Cardiac muscle cell (in vitro differentiated cells and primary cell): Measurements from ENCODE around the gene DPF3. TPM values are rescaled to one million over a fixed set of nuclear protein-coding genes. Genes with fewer than 3 reads are reported as not detected.

Experiments used
- DNase-seq, 2 donors: peaks; one replicate each; pipeline versions ENCODE4 v3.0.0 to v3.0.0-alpha.2; 2010 to 2017; ENCODE audit warnings: low read depth in 1 of 2, low spot score in 1 of 2
- H3K27ac ChIP-seq: fragments of 200-600 bp; sonication (generic); 2 replicates; pipeline ENCODE4 v1.5.1; 2016
- H3K27me3 ChIP-seq: fragments of 200-600 bp; sonication (generic); 2 replicates; pipeline ENCODE4 v1.6.0; 2016; ENCODE audit warnings: control low read depth
- H3K36me3 ChIP-seq: fragments of 200-600 bp; sonication (generic); 2 replicates; pipeline ENCODE4 v1.5.1; 2016; ENCODE audit warnings: control low read depth
- H3K4me1 ChIP-seq: fragments of 200-600 bp; sonication (generic); 2 replicates; pipeline ENCODE4 v1.8.1; 2017; ENCODE audit warnings: low read depth, mild to moderate bottlenecking, mixed run types
- H3K4me3 ChIP-seq: fragments of 200-600 bp; sonication (generic); 2 replicates; pipeline ENCODE4 v1.5.1; 2016; ENCODE audit warnings: mild to moderate bottlenecking
- H3K9me3 ChIP-seq: fragments of 200-600 bp; sonication (generic); 2 replicates; pipeline ENCODE4 v1.5.1; 2017; ENCODE audit warnings: low read depth, mild to moderate bottlenecking, control low read depth
- polyA plus RNA-seq: library from polyadenylated mRNA; unstranded; fragments of >200 nt; fragmentation: Nextera tagmentation; extraction: Ambion mirVana; gene quantifications from 2 replicates; pipeline ENCODE4 v1.2.1, GENCODE V29; 2016
- total RNA-seq: library from RNA; depleted of rRNA; stranded (reverse); fragments of >200 nt; gene quantifications from 2 replicates; pipeline ENCODE4 v1.2.3, GENCODE V29; 2016
- TF ChIP-seq, protein P1 (sequence below): IDR thresholded peaks from 2 replicates; pipeline ENCODE4 v1.5.1; 2012; ENCODE audit warnings: low read depth, mild to moderate bottlenecking, low read length

DPF3 gene
- total and polyA plus RNA-seq, 2 experiments from 2014 or later = 25.9 to 84.8 TPM

DNA sequence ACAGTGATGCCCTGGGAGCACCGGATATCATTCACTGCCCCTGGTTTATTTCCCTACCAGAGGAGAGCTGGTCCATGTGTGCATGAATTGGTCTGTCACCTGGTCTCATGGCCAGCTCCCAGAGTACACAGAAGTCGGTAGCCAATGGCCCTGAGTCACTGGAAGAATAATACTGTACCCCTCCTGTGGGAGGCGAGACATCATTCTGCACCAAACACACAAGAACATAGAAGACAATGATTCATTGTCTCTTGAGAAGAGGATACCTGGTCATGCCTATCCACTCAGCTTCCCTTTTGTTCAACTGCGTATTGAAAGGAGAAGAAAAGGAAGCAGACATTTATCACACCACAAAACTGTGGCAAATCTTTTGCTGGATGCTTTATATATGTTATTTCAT is 216.2 kb downstream of the DPF3 start:
- Histone ChIP-seq H3K27ac (no peak overlapping the region), H3K4me1 (no peaks in the 10 kb centered on the region), H3K4me3 (no peak overlapping the region), H3K36me3 (peaks cover 12% of the 10 kb centered on the region), H3K27me3 (no peaks in the 10 kb centered on the region), H3K9me3 (no peaks in the 10 kb centered on the region)
- TF ChIP-seq, protein P1, sequence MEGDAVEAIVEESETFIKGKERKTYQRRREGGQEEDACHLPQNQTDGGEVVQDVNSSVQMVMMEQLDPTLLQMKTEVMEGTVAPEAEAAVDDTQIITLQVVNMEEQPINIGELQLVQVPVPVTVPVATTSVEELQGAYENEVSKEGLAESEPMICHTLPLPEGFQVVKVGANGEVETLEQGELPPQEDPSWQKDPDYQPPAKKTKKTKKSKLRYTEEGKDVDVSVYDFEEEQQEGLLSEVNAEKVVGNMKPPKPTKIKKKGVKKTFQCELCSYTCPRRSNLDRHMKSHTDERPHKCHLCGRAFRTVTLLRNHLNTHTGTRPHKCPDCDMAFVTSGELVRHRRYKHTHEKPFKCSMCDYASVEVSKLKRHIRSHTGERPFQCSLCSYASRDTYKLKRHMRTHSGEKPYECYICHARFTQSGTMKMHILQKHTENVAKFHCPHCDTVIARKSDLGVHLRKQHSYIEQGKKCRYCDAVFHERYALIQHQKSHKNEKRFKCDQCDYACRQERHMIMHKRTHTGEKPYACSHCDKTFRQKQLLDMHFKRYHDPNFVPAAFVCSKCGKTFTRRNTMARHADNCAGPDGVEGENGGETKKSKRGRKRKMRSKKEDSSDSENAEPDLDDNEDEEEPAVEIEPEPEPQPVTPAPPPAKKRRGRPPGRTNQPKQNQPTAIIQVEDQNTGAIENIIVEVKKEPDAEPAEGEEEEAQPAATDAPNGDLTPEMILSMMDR = no peak
- no peak for DNase-seq

DNA sequence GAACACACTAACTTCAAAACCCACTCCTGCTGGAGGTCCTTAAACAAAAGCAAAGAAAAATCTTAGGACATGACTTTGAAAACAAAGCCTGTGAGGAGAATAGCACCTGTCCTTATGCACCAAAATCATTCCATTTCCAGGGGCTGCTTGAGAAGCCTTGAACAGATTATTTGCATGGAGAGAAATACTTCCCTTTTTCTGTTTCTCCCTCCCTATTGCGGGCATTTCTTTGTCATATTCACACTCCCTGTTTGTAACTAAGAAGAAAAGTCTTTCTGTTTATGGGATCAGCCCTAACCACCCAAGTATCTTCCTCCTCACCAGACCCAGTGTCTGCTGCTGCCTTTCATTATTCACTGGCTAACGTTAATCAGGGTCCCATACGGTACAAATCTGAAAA is 218.8 kb downstream of the DPF3 start:
- DNase-seq = no peak
- no peaks in the 10 kb centered on the region for H3K4me1 ChIP-seq
- H3K36me3 ChIP-seq = peaks cover 24% of the 10 kb centered on the region
- H3K27ac ChIP-seq = no peak overlapping the region
- no peaks in the 10 kb centered on the region for H3K27me3 ChIP-seq
- no peak overlapping the region for H3K4me3 ChIP-seq
- H3K9me3 ChIP-seq = no peaks in the 10 kb centered on the region
- TF ChIP-seq, protein P1 = no peak

DNA sequence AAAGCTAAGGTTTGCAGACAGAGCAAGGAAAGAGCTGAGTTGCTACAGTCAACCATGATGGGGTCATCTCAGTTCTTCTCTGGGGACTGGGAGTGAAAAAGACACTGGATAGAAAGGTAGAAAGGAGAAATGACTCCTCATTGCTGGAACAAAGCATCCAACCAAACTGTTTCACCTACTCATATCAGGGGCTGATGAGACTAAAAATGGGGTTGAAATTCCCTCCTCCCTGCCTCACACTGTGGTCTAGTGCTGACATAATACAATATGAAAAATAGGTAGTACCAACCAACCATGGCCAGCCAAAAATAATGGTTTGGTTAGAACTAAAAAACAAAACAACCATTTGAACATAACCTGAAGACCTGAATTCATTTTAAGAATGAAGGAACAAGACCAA is 220.7 kb downstream of the DPF3 start:
- TF ChIP-seq, protein P1 = no peak
- H3K4me3 ChIP-seq = no peak overlapping the region

DNA sequence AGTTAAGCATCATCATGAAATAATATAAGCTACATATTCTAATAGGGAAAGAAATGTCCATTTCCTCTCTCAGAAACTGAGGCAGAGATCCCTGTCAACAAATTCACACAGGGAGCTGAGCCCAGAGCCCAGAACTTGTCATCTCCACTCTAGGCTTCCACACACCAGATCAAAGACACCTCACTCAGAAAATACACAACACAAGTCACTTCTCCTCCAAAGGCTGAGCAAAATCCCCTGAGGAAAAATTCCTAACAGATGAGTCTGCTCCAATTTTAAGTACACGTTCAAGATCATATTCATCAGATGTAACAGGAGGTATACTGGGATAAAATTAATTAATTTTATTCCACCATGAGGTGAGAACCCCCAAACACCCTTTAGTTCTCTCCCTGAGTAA is 227.3 kb downstream of the DPF3 start:
- H3K9me3 ChIP-seq = no peaks in the 10 kb centered on the region
- H3K4me3 ChIP-seq = no peak overlapping the region
- no peak for DNase-seq
- H3K4me1 ChIP-seq = peaks cover 9% of the 10 kb centered on the region
- no peaks in the 10 kb centered on the region for H3K27me3 ChIP-seq
- TF ChIP-seq, protein P1 = no peak
- no peak overlapping the region for H3K27ac ChIP-seq
- peaks cover 28% of the 10 kb centered on the region for H3K36me3 ChIP-seq

More for the DNA sequence above, 220.7 kb downstream of the DPF3 start:
- Histone ChIP-seq H3K9me3 (no peaks in the 10 kb centered on the region), H3K27me3 (no peaks in the 10 kb centered on the region), H3K36me3 (peaks cover 24% of the 10 kb centered on the region), H3K4me1 (no peaks in the 10 kb centered on the region), H3K27ac (no peak overlapping the region)
- DNase-seq = no peak

DNA sequence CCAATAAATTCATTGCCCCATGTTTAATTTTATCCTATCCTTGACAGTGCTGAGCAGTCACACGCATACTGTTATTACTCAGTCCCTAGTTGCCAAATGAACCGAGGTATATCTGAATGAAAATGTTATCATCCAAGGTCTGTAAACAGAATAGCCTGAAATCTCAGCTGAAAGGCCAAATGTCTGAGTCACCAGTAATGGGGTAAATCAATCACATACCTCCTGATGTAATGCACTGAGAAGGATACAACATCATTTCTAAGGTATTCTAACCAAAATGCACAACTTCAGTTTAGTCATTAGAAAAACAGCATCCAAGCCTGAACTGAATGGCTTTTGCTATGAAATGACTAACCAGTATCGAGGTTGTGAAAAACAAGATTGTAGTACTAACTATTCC is 228.6 kb downstream of the DPF3 start:
- H3K9me3 ChIP-seq = no peaks in the 10 kb centered on the region
- H3K27ac ChIP-seq = peak overlapping the region; percentile 25
- TF ChIP-seq, protein P1 = no peak
- H3K27me3 ChIP-seq = no peaks in the 10 kb centered on the region
- DNase-seq = peak in 1 of 2 donors; percentile 84
- H3K4me1 ChIP-seq = peaks cover 9% of the 10 kb centered on the region
- peaks cover 28% of the 10 kb centered on the region for H3K36me3 ChIP-seq
- H3K4me3 ChIP-seq = no peak overlapping the region

DNA sequence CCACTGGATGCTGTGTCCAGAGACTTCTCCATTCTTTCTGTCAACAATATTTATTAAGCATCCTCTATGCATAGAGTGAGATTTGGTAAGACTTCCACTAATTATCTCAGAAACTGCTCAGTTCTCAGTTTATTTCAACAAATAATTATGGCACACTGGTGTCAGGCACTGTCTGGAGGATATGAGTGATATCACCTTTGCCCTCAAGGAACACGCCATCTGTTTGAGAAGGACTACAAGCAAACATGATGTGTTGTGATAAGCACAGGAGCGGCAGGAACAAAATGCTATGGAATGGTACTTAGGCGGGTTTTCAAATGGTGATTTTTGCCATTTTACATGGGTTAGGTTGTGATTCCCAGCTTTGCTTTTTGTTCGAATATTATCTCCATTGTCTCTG is 229.2 kb downstream of the DPF3 start:
- Histone ChIP-seq H3K4me3 (no peak overlapping the region), H3K36me3 (peaks cover 28% of the 10 kb centered on the region), H3K27me3 (no peaks in the 10 kb centered on the region), H3K4me1 (peaks cover 9% of the 10 kb centered on the region), H3K27ac (peak overlapping the region; percentile 25), H3K9me3 (no peaks in the 10 kb centered on the region)
- DNase-seq = no peak
- TF ChIP-seq, protein P1 = no peak
